Measurements from ENCODE around the gene KDM6A.
"Not testable (repeated sequence)": the region's sequence is repeated elsewhere in the genome, so short reads cannot be mapped to it uniquely, and the experiment has no call there.

The KDM6A gene

GRCh38 chrX:44872821-44873414 is at the start of gene KDM6A:
KDM6A (plus strand) TSS chrX:44873188; CDS start chrX:44873552, 364 bp downstream.
- DNase-seq (ENCODE audit: low spot score), result peak; percentile 93

GRCh38 chrX:44823193-44823592 is 49.8 kb upstream of the KDM6A start:
- DNase-seq (ENCODE audit: low spot score), result not testable (repeated sequence)

GRCh38 chrX:44828008-44828605 is 44.9 kb upstream of the KDM6A start:
- DNase-seq (ENCODE audit: low spot score), result no peak

- no peak for DNase-seq (ENCODE audit: low spot score)
Measured at GRCh38 chrX:44829832-44830231, 43.2 kb upstream of the KDM6A start.

GRCh38 chrX:44842550-44843317 is 30.3 kb upstream of the KDM6A start:
- no peak for DNase-seq (ENCODE audit: low spot score)

- no peak for DNase-seq (ENCODE audit: low spot score)
Measured at GRCh38 chrX:44843318-44843702, 29.7 kb upstream of the KDM6A start.

- DNase-seq (ENCODE audit: low spot score), result no peak
Measured at GRCh38 chrX:44843753-44844152, 29.2 kb upstream of the KDM6A start, which contains the start of gene DUSP21. DUSP21 (plus strand) TSS chrX:44844021; CDS start chrX:44844133, 112 bp downstream.

- DNase-seq (ENCODE audit: low spot score), result no peak
Measured at GRCh38 chrX:44844204-44844603, 28.8 kb upstream of the KDM6A start.

GRCh38 chrX:44850891-44851290 is 22.1 kb upstream of the KDM6A start:
- not testable (repeated sequence) for DNase-seq (ENCODE audit: low spot score)

- no peak for DNase-seq (ENCODE audit: low spot score)
Measured at GRCh38 chrX:44871114-44871645, 1.8 kb upstream of the KDM6A start.

GRCh38 chrX:44871931-44872820 is 812 bp upstream of the KDM6A start:
- peak; percentile 18 for DNase-seq (ENCODE audit: low spot score)

GRCh38 chrX:44873415-44874276 is 658 bp downstream of the KDM6A start:
- peak; percentile 40 for DNase-seq (ENCODE audit: low spot score)

- peak; percentile 38 for DNase-seq (ENCODE audit: low spot score)
Measured at GRCh38 chrX:44874420-44875184, 1.6 kb downstream of the KDM6A start.

- no peak for DNase-seq (ENCODE audit: low spot score)
Measured at GRCh38 chrX:44875185-44875489, 2.1 kb downstream of the KDM6A start.

GRCh38 chrX:44876086-44876485 is 3.1 kb downstream of the KDM6A start:
- DNase-seq (ENCODE audit: low spot score), result no peak

GRCh38 chrX:44876767-44877166 is 3.8 kb downstream of the KDM6A start:
- DNase-seq (ENCODE audit: low spot score), result no peak

GRCh38 chrX:44878780-44879179 is 5.8 kb downstream of the KDM6A start:
- no peak for DNase-seq (ENCODE audit: low spot score)

GRCh38 chrX:44881549-44881948 is 8.6 kb downstream of the KDM6A start:
- DNase-seq (ENCODE audit: low spot score), result no peak

- DNase-seq (ENCODE audit: low spot score), result no peak
Measured at GRCh38 chrX:44882635-44883034, 9.6 kb downstream of the KDM6A start.

- DNase-seq (ENCODE audit: low spot score), result no peak
Measured at GRCh38 chrX:44884944-44885343, 12.0 kb downstream of the KDM6A start.

All from globus pallidus (tissue), 1 donor.